OCI-LY1 (cell line): ENCODE data around the gene CYB5D1.

Source experiments
- CTCF ChIP-seq: fragments of 200-600 bp; sonication (generic), shearing (Covaris generic); IDR thresholded peaks from 2 replicates; pipeline ENCODE4 v1.5.1; 2017; ENCODE audit warnings: mild to moderate bottlenecking, antibody characterized with exemption, low read length, moderate library complexity, mixed read lengths
- EZH2 ChIP-seq: fragments of 200-600 bp; sonication (generic), shearing (Covaris generic); IDR thresholded peaks from 2 replicates; pipeline ENCODE4 v1.8.0; 2017; ENCODE audit warnings: borderline replicate concordance, mixed run types, mild to moderate bottlenecking, antibody characterized with exemption, low read length, moderate library complexity, mixed read lengths

GRCh38 chr17:7873051-7873450 lies 15.2 kb downstream of the CYB5D1 start:
- no peak for TF ChIP-seq EZH2
- no peak for TF ChIP-seq CTCF
